Epithelial cell of esophagus (primary cell): ENCODE data around the gene FAM222A.

Experiments
- DNase-seq: peaks from one replicate; pipeline ENCODE4 v3.0.0; 2010; ENCODE audit warnings: low read depth
- H3K4me3 ChIP-seq: 2 replicates; pipeline ENCODE4 v1.5.1; 2011; ENCODE audit warnings: mild to moderate bottlenecking, low read length, control low read depth
- CTCF ChIP-seq: IDR thresholded peaks from 2 replicates; pipeline ENCODE4 v1.5.1; 2011; ENCODE audit warnings: low read depth, mild to moderate bottlenecking, low read length, control low read depth, inconsistent platforms; ENCODE audit not compliant: insufficient read depth; ENCODE audit errors: missing control alignments

The FAM222A gene

GRCh38 chr12:109758426-109759420 lies 45.1 kb downstream of the FAM222A start:
- no peak for TF ChIP-seq CTCF
- no peak overlapping the region for H3K4me3 ChIP-seq
- no peak for DNase-seq

GRCh38 chr12:109759595-109759994 lies 46.0 kb downstream of the FAM222A start:
- H3K4me3 ChIP-seq = no peak overlapping the region
- no peak for DNase-seq
- TF ChIP-seq CTCF = no peak

GRCh38 chr12:109760031-109760929 lies 46.7 kb downstream of the FAM222A start:
- no peak for DNase-seq
- H3K4me3 ChIP-seq = no peak overlapping the region
- no peak for TF ChIP-seq CTCF

- H3K4me3 ChIP-seq = no peak overlapping the region
- no peak for DNase-seq
- TF ChIP-seq CTCF = no peak
Observed at GRCh38 chr12:109760930-109761921, 47.6 kb downstream of the FAM222A start.

DNA sequence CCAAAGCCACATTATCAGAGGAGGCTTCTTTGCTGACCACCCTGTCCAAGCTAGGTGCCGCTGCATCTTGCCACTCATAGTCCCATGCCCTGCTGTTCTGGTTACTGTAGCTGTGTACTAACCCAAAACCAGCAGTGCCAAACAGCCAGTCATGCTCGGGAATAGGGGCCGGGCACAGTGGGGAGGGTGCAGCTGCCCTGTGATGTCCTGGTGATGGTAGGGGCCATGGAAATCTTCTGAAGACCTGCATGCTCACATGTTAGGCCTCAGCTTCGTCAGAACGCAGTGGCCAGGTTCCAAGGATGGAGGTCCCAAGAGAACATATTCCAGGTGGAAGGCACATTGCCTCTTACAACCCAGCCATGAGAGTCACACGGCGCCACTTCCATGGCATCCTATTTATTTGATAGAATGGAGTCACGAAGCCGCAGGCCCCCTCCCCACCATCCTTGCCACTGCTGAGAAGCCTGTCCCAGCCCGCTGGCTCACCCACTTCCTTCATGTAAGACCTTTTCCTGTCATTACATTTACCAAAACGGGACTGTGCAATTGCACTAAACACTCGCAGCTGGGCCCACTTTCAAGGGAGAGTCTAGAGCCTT lies 48.5 kb downstream of the FAM222A start:
- no peak for TF ChIP-seq CTCF
- H3K4me3 ChIP-seq = no peak overlapping the region
- no peak for DNase-seq
